ENCODE measurements around the gene FGFBP1. TPM values are rescaled to one million over a fixed set of nuclear protein-coding genes. Genes with fewer than 3 reads are reported as not detected.

The FGFBP1 gene
- total RNA-seq, 1 donor from 2014 or later, result not detected

GRCh38 chr4:15914291-15914690 is 24.2 kb downstream of the FGFBP1 start:
- Histone ChIP-seq H3K4me3 (ENCODE audit: low read length in 3 of 3) (no peak overlapping the region), H3K27me3 (ENCODE audit: control insufficient read depth in 3 of 3, insufficient read depth in 3 of 3, low read length in 3 of 3) (no peaks in the 10 kb centered on the region)

GRCh38 chr4:15913631-15913970 is 24.9 kb downstream of the FGFBP1 start:
- H3K9ac ChIP-seq (ENCODE audit: low read depth in 1 of 3, low read length in 3 of 3), result no peak overlapping the region
- H3K4me3 ChIP-seq (ENCODE audit: low read length in 3 of 3), result no peak overlapping the region
- no peaks in the 10 kb centered on the region for H3K36me3 ChIP-seq (ENCODE audit: control insufficient read depth in 3 of 3, insufficient read depth in 3 of 3, low read length in 3 of 3)
- H3K27ac ChIP-seq (ENCODE audit: low read depth, low read length), result no peak overlapping the region
- no peaks in the 10 kb centered on the region for H3K4me1 ChIP-seq (ENCODE audit: control insufficient read depth in 3 of 3, insufficient read depth in 3 of 3, low read length in 3 of 3)
- H3K27me3 ChIP-seq (ENCODE audit: control insufficient read depth in 3 of 3, insufficient read depth in 3 of 3, low read length in 3 of 3), result no peaks in the 10 kb centered on the region
- no peaks in the 10 kb centered on the region for H3K9me3 ChIP-seq (ENCODE audit: control insufficient read depth in 3 of 3, low read length in 3 of 3)

More at GRCh38 chr4:15914291-15914690, 24.2 kb downstream of the FGFBP1 start:
- H3K4me1 ChIP-seq (ENCODE audit: control insufficient read depth in 3 of 3, insufficient read depth in 3 of 3, low read length in 3 of 3), result no peaks in the 10 kb centered on the region
- H3K36me3 ChIP-seq (ENCODE audit: control insufficient read depth in 3 of 3, insufficient read depth in 3 of 3, low read length in 3 of 3), result no peaks in the 10 kb centered on the region
- no peak overlapping the region for H3K27ac ChIP-seq (ENCODE audit: low read depth, low read length)
- no peaks in the 10 kb centered on the region for H3K9me3 ChIP-seq (ENCODE audit: control insufficient read depth in 3 of 3, low read length in 3 of 3)
- no peak overlapping the region for H3K9ac ChIP-seq (ENCODE audit: low read depth in 1 of 3, low read length in 3 of 3)

DNA sequence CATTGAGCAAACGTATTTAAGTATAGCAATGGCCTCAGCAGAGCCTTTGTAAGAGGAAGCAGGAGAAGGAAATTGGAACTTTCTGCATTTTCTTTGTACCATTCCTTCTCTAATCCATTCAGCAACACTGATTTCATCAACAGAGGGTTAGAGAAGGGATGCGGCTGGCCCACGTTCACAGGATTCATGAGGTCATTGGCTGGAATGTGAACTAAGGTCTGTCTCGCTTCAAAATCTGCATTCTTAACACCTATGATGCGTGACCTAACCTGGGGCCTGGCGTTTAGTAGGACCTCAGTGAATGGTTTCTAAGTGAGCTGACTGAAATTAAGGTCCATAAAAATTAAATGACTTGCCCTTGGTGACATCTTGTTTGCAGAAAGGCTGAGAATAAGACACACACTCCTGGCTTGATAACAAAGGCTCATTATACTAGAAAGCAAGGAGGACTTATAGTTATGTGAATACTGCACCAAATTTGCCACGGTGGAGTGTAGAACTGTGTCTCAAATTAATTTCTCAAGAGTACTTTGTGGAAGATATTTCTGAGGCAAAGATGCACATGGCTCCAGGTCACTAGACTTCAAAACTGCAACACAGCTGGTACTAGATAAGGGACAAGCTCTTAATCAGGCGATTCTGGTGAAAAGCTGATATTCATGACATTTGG is 25.4 kb downstream of the FGFBP1 start:
- Histone ChIP-seq H3K4me1 (ENCODE audit: control insufficient read depth in 3 of 3, insufficient read depth in 3 of 3, low read length in 3 of 3) (no peaks in the 10 kb centered on the region), H3K36me3 (ENCODE audit: control insufficient read depth in 3 of 3, insufficient read depth in 3 of 3, low read length in 3 of 3) (no peaks in the 10 kb centered on the region), H3K4me3 (ENCODE audit: low read length in 3 of 3) (no peak overlapping the region), H3K9ac (ENCODE audit: low read depth in 1 of 3, low read length in 3 of 3) (no peak overlapping the region), H3K27ac (ENCODE audit: low read depth, low read length) (no peak overlapping the region), H3K27me3 (ENCODE audit: control insufficient read depth in 3 of 3, insufficient read depth in 3 of 3, low read length in 3 of 3) (no peaks in the 10 kb centered on the region), H3K9me3 (ENCODE audit: control insufficient read depth in 3 of 3, low read length in 3 of 3) (no peaks in the 10 kb centered on the region)

DNA sequence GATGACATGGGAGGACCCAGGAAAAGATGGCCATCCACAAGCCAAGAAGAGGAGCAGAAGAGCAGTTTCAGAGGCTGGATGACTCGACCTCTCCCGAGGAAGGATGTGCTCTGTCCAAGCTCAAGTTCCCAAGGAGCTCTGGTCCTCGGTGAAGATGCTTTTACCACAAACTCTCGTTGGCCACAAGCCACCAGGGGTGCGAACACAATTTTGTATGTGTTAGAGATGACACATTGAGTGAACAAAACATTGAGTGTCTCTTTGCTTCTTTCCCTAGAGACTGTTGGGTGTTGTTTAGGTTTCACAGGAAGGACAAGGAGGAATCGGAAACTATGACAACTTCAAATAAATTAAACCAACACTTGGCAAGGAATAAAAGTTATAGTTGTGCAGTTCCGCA is 26.3 kb downstream of the FGFBP1 start:
- no peaks in the 10 kb centered on the region for H3K27me3 ChIP-seq (ENCODE audit: control insufficient read depth in 3 of 3, insufficient read depth in 3 of 3, low read length in 3 of 3)
- no peak overlapping the region for H3K4me3 ChIP-seq (ENCODE audit: low read length in 3 of 3)
- H3K27ac ChIP-seq (ENCODE audit: low read depth, low read length), result no peak overlapping the region
- H3K9me3 ChIP-seq (ENCODE audit: control insufficient read depth in 3 of 3, low read length in 3 of 3), result no peaks in the 10 kb centered on the region
- H3K4me1 ChIP-seq (ENCODE audit: control insufficient read depth in 3 of 3, insufficient read depth in 3 of 3, low read length in 3 of 3), result no peaks in the 10 kb centered on the region
- no peak overlapping the region for H3K9ac ChIP-seq (ENCODE audit: low read depth in 1 of 3, low read length in 3 of 3)
- H3K36me3 ChIP-seq (ENCODE audit: control insufficient read depth in 3 of 3, insufficient read depth in 3 of 3, low read length in 3 of 3), result no peaks in the 10 kb centered on the region

GRCh38 chr4:15910155-15910940 is 28.2 kb downstream of the FGFBP1 start:
- H3K4me3 ChIP-seq (ENCODE audit: low read length in 3 of 3), result no peak overlapping the region
- no peaks in the 10 kb centered on the region for H3K36me3 ChIP-seq (ENCODE audit: control insufficient read depth in 3 of 3, insufficient read depth in 3 of 3, low read length in 3 of 3)
- no peaks in the 10 kb centered on the region for H3K9me3 ChIP-seq (ENCODE audit: control insufficient read depth in 3 of 3, low read length in 3 of 3)
- H3K27ac ChIP-seq (ENCODE audit: low read depth, low read length), result no peak overlapping the region
- no peaks in the 10 kb centered on the region for H3K27me3 ChIP-seq (ENCODE audit: control insufficient read depth in 3 of 3, insufficient read depth in 3 of 3, low read length in 3 of 3)
- H3K9ac ChIP-seq (ENCODE audit: low read depth in 1 of 3, low read length in 3 of 3), result no peak overlapping the region
- H3K4me1 ChIP-seq (ENCODE audit: control insufficient read depth in 3 of 3, insufficient read depth in 3 of 3, low read length in 3 of 3), result no peaks in the 10 kb centered on the region

DNA sequence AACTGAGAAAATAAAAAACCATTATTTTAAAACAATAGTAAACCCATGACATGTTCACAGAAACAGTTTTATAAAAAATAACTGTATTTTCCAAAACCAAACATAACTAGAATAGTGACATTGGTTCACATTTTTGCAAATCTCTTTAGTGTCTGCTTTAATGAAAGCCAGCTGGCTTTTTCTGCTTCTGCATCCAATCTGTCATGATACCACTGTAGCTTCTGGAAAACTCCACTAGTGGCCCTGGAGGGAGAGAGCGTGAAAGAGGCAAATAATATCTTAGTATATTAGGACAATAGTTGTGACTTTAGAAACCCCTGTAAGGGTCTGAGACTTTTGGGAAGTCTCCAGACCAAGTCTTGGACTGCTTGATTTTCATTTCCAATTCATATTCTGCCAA is 31.1 kb downstream of the FGFBP1 start:
- no peaks in the 10 kb centered on the region for H3K9me3 ChIP-seq (ENCODE audit: control insufficient read depth in 3 of 3, low read length in 3 of 3)
- no peaks in the 10 kb centered on the region for H3K4me1 ChIP-seq (ENCODE audit: control insufficient read depth in 3 of 3, insufficient read depth in 3 of 3, low read length in 3 of 3)
- no peak overlapping the region for H3K27ac ChIP-seq (ENCODE audit: low read depth, low read length)
- H3K4me3 ChIP-seq (ENCODE audit: low read length in 3 of 3), result no peak overlapping the region
- H3K9ac ChIP-seq (ENCODE audit: low read depth in 1 of 3, low read length in 3 of 3), result no peak overlapping the region
- no peaks in the 10 kb centered on the region for H3K27me3 ChIP-seq (ENCODE audit: control insufficient read depth in 3 of 3, insufficient read depth in 3 of 3, low read length in 3 of 3)
- H3K36me3 ChIP-seq (ENCODE audit: control insufficient read depth in 3 of 3, insufficient read depth in 3 of 3, low read length in 3 of 3), result no peaks in the 10 kb centered on the region

GRCh38 chr4:15906020-15906443 is 32.5 kb downstream of the FGFBP1 start:
- Histone ChIP-seq H3K4me1 (ENCODE audit: control insufficient read depth in 3 of 3, insufficient read depth in 3 of 3, low read length in 3 of 3) (no peaks in the 10 kb centered on the region), H3K27me3 (ENCODE audit: control insufficient read depth in 3 of 3, insufficient read depth in 3 of 3, low read length in 3 of 3) (no peaks in the 10 kb centered on the region), H3K4me3 (ENCODE audit: low read length in 3 of 3) (no peak overlapping the region), H3K36me3 (ENCODE audit: control insufficient read depth in 3 of 3, insufficient read depth in 3 of 3, low read length in 3 of 3) (no peaks in the 10 kb centered on the region), H3K9me3 (ENCODE audit: control insufficient read depth in 3 of 3, low read length in 3 of 3) (no peaks in the 10 kb centered on the region), H3K27ac (ENCODE audit: low read depth, low read length) (no peak overlapping the region), H3K9ac (ENCODE audit: low read depth in 1 of 3, low read length in 3 of 3) (no peak overlapping the region)

DNA sequence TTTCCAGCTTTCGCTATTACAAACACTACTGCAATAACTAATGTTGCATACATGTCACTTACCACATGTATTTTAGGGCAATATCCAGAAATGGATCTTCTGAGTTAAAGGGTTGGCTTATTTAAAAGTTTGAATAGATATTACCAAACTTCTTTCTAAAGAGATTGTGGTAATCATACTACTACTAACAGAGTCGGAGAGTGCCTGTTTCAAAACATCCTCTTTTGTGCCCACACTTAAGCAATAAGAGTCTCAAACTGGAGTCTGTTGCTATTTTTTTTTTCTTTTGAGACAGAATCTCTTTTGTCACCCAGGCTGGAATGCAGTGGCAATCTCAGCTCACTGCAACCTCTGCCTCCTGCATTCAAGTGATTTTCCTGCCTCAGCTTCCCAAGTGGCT is 35.8 kb downstream of the FGFBP1 start:
- H3K4me1 ChIP-seq (ENCODE audit: control insufficient read depth in 3 of 3, insufficient read depth in 3 of 3, low read length in 3 of 3), result no peaks in the 10 kb centered on the region
- H3K27ac ChIP-seq (ENCODE audit: low read depth, low read length), result no peak overlapping the region
- no peak overlapping the region for H3K9ac ChIP-seq (ENCODE audit: low read depth in 1 of 3, low read length in 3 of 3)
- no peak overlapping the region for H3K4me3 ChIP-seq (ENCODE audit: low read length in 3 of 3)
- H3K9me3 ChIP-seq (ENCODE audit: control insufficient read depth in 3 of 3, low read length in 3 of 3), result no peaks in the 10 kb centered on the region
- no peaks in the 10 kb centered on the region for H3K36me3 ChIP-seq (ENCODE audit: control insufficient read depth in 3 of 3, insufficient read depth in 3 of 3, low read length in 3 of 3)
- no peaks in the 10 kb centered on the region for H3K27me3 ChIP-seq (ENCODE audit: control insufficient read depth in 3 of 3, insufficient read depth in 3 of 3, low read length in 3 of 3)

DNA sequence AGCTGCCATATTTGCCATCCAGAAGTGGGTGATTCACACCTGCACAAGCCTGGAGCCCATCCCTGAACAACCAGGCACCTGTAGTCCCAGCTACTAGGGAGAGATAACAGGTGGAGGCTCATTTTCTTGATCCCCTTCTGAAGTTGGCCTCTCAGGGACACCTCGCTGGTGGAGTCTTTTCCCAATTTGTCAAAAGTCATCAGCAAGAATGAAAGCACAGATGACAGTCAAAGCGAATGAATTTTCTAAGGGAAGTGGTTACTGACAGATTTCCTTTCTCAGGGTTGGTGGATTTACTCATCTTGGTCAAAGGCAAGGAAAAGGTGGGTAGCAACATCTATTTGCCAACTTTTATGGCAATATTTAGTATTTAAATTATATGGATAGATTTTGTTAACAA is 36.5 kb downstream of the FGFBP1 start:
- no peaks in the 10 kb centered on the region for H3K9me3 ChIP-seq (ENCODE audit: control insufficient read depth in 3 of 3, low read length in 3 of 3)
- no peaks in the 10 kb centered on the region for H3K4me1 ChIP-seq (ENCODE audit: control insufficient read depth in 3 of 3, insufficient read depth in 3 of 3, low read length in 3 of 3)
- no peak overlapping the region for H3K9ac ChIP-seq (ENCODE audit: low read depth in 1 of 3, low read length in 3 of 3)
- no peaks in the 10 kb centered on the region for H3K36me3 ChIP-seq (ENCODE audit: control insufficient read depth in 3 of 3, insufficient read depth in 3 of 3, low read length in 3 of 3)
- no peaks in the 10 kb centered on the region for H3K27me3 ChIP-seq (ENCODE audit: control insufficient read depth in 3 of 3, insufficient read depth in 3 of 3, low read length in 3 of 3)
- H3K27ac ChIP-seq (ENCODE audit: low read depth, low read length), result no peak overlapping the region
- no peak overlapping the region for H3K4me3 ChIP-seq (ENCODE audit: low read length in 3 of 3)

DNA sequence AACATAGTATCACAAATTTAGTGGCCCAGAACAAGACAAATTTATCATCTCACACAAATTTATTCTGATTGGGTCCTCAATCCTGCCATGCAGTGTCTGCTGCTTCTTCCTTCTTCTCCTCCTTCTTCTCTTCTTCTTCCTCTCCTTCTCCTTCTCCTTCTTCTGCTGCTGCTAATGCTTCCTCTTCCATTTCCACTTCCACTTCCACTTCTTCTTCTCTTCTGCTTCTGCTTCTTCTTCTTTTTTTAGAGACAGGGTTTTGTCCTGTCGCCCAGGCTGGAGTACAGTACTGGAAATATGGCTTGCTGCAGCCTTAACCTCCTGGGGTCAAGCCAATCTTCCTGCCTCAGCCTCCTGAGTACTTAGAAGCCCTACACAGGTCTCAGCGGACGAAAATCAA is 37.5 kb downstream of the FGFBP1 start:
- Histone ChIP-seq H3K4me1 (ENCODE audit: control insufficient read depth in 3 of 3, insufficient read depth in 3 of 3, low read length in 3 of 3) (no peaks in the 10 kb centered on the region), H3K4me3 (ENCODE audit: low read length in 3 of 3) (no peak overlapping the region), H3K27ac (ENCODE audit: low read depth, low read length) (no peak overlapping the region), H3K36me3 (ENCODE audit: control insufficient read depth in 3 of 3, insufficient read depth in 3 of 3, low read length in 3 of 3) (no peaks in the 10 kb centered on the region), H3K9me3 (ENCODE audit: control insufficient read depth in 3 of 3, low read length in 3 of 3) (no peaks in the 10 kb centered on the region), H3K9ac (ENCODE audit: low read depth in 1 of 3, low read length in 3 of 3) (no peak overlapping the region), H3K27me3 (ENCODE audit: control insufficient read depth in 3 of 3, insufficient read depth in 3 of 3, low read length in 3 of 3) (no peaks in the 10 kb centered on the region)
